SK-N-MC (cell line): ENCODE results near the gene C13orf46.

Experiments
- DNase-seq: peaks from one replicate; pipeline ENCODE4 v3.0.0-alpha.2; 2011; ENCODE audit warnings: low read depth, low spot score
- H3K27ac ChIP-seq: fragments of 200-600 bp; sonication (generic); 2 replicates; pipeline ENCODE4 v1.5.1; 2016; ENCODE audit warnings: mixed run types
- H3K36me3 ChIP-seq: fragments of 200-600 bp; sonication (generic); 2 replicates; pipeline ENCODE4 v1.6.1; 2017; ENCODE audit warnings: antibody characterized with exemption, low read length, mixed read lengths; ENCODE audit not compliant: insufficient read depth
- H3K4me3 ChIP-seq: fragments of 200-600 bp; sonication (generic); 2 replicates; pipeline ENCODE4 v1.5.1; 2016
- H3K9ac ChIP-seq: fragments of 200-600 bp; sonication (generic); 2 replicates; pipeline ENCODE4 v1.8.0; 2017; ENCODE audit warnings: mixed run types, mixed read lengths; ENCODE audit not compliant: insufficient read length
- H3K9me3 ChIP-seq: fragments of 200-600 bp; sonication (generic); 2 replicates; pipeline ENCODE4 v1.6.1; 2017; ENCODE audit warnings: low read depth, mild to moderate bottlenecking, antibody characterized with exemption, low read length, moderate library complexity, mixed read lengths
- EZH2 ChIP-seq: fragments of 200-600 bp; sonication (generic); IDR thresholded peaks from one replicate; pipeline ENCODE4 v1.6.1; 2017; ENCODE audit warnings: antibody characterized with exemption
- FOXP2 ChIP-seq: optimal IDR thresholded peaks from 2 replicates; pipeline ENCODE3; 2011; ENCODE audit warnings: mild to moderate bottlenecking, moderate library complexity; ENCODE audit not compliant: insufficient read depth; ENCODE audit errors: extremely low read length, control extremely low read depth
- POLR2AphosphoS5 ChIP-seq: IDR thresholded peaks from 2 replicates; pipeline ENCODE4 v1.6.1; 2012; ENCODE audit warnings: mild to moderate bottlenecking, low read depth, low read length, borderline replicate concordance

Gene C13orf46

DNA sequence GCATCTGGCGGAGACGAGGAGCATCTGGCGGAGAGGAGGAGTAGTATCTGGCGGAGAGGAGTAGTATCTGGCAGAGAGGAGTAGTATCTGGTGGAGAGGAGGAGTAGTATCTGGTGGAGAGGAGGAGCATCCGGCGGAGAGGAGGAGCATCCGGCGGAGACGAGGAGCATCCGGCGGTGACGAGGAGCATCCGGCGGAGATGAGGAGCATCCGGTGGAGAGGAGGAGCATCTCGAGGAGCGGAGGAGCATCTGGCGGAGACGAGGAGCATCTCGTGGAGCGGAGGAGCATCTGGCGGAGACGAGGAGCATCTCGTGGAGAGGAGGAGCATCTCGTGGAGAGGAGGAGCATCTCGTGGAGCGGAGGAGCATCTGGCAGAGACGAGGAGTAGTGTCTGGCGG lies 18.6 kb downstream of the C13orf46 start:
- TF ChIP-seq FOXP2 (no peak), EZH2 (no peak), POLR2AphosphoS5 (no peak)
- H3K9ac ChIP-seq, result no peak overlapping the region
- DNase-seq, result no peak
- no peaks in the 10 kb centered on the region for H3K36me3 ChIP-seq
- no peak overlapping the region for H3K27ac ChIP-seq
- H3K9me3 ChIP-seq, result no peaks in the 10 kb centered on the region
- no peak overlapping the region for H3K4me3 ChIP-seq

DNA sequence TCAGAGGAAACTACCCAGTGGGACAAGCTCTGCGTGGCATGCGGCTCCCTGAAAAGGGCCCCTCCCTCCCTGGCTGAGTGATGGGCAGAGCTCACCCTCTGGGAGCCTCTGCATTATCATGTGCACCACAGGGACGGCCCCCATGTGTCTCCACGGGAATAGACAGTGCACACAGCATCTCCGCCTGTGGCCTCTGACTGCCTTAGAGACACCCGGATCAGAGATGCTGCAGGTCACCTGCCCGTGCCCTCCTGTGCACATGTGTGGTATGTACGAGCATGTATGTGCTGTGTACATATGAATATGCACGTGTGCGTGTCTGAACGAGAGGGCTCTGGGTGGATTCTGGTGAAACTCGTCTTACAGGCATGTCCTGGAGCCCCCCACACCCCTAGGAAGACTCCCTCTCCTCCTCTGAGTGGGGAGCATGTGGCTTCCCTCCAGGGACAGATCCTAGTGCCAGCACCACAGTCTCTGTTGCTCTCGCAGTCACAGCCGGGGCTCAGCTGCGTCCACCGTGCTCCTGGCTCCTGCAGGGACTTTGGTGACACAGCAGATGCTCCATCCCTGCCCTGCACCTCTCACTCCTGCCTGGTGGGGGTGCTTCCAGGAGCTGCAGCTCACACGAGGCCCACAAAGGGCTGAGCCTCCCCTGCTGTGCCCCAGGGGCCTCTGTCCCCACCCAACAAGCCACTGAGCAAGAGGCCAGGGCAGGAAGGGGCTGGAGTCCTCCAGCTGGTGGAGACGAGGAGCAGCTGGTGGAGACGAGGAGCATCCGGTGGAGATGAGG lies 19.6 kb downstream of the C13orf46 start:
- H3K36me3 ChIP-seq, result no peaks in the 10 kb centered on the region
- H3K27ac ChIP-seq, result no peak overlapping the region
- H3K4me3 ChIP-seq, result no peak overlapping the region
- TF ChIP-seq POLR2AphosphoS5 (no peak), EZH2 (no peak), FOXP2 (no peak)
- no peak overlapping the region for H3K9ac ChIP-seq
- no peak for DNase-seq
- H3K9me3 ChIP-seq, result no peaks in the 10 kb centered on the region

DNA sequence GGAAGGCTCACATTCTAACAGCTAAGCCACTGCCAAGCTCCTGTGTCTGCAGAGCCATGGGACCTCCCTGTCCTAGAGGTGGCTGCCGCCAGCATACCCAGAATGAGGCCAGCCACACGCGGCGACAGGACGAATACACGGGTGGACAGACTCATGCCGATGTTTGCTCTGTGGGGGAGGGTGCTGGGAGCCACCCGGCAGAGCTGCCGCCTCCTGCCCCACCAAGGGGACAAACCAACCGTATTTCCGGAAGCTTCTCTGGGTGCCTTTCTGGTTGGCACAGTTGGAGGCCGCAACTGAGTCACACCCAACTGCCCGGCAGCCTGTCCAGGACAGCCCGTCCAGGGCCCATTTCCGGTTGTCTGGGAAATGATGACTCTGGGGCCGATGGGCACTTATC lies 20.3 kb downstream of the C13orf46 start:
- no peak overlapping the region for H3K27ac ChIP-seq
- DNase-seq, result no peak
- no peak overlapping the region for H3K4me3 ChIP-seq
- no peaks in the 10 kb centered on the region for H3K36me3 ChIP-seq
- no peaks in the 10 kb centered on the region for H3K9me3 ChIP-seq
- no peak overlapping the region for H3K9ac ChIP-seq
- no peak for TF ChIP-seq FOXP2
- TF ChIP-seq POLR2AphosphoS5, result no peak

DNA sequence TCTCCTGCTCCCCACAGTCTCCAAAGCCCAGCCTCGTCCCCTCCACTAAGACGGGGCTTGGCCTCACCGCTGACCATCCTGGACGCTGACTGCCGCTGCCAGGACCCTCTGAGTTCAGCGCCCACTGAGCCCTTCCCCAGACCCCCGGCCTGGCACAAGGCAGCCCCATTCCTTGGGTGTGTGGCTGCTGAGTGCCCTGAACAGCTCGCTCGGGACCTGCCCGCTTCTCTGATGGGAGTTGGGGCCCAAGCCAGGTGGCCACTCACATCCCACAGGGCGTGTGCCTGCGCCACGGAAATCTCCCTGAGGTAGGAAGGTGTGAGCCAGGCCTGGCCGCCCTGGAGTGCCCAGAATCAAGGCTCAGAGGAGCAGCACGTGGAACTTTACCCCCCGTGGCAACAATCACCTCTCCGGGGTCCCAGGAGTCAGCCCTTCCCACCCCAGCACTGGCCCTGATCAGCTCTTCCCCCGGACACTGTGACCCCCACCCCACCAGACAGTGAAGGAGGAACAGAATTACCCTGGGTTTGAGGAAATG lies 20.8 kb downstream of the C13orf46 start:
- H3K27ac ChIP-seq, result no peak overlapping the region
- TF ChIP-seq POLR2AphosphoS5 (no peak), FOXP2 (no peak), EZH2 (no peak)

DNA sequence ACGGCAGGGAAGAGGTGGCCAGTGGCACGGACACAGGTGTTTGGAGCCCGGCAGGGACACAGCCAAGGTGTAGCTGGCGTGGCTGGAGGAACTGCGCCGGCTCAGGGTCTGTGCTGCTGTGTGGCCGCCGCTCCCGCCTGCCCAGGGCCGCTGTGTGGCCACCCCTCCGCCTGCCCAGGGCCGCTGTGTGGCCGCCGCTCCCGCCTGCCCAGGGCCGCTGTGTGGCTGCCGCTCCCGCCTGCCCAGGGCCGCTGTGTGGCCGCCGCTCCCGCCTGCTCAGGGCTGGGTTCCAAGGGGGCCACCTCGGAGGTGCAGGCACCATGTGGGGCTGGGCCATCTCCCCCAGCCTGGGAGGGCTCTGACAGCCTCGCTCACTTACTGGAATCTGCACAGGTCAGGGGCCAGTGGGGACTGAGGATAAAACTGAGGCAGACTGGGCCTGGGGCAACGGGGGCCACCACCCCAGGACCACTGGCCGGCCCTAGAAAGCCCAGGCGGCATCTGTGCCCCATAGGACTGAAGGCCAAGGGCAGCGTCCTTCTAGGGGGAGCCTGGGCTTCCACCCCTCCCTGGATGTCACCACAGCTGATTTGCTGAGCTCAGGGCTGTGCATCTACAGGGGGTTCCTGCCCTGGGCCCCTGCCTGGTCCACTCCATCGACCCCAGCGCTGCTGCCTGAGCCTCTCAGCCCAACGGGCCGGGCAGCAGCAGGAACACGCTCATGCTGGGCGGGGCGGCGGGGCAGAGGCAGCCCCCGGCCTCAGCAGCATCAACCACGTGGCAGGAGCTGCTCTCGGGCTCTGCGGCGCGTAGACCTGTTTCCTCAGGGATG lies 21.5 kb downstream of the C13orf46 start:
- DNase-seq, result no peak

More for the DNA sequence above, 20.8 kb downstream of the C13orf46 start:
- H3K9me3 ChIP-seq, result no peaks in the 10 kb centered on the region
- DNase-seq, result no peak
- H3K36me3 ChIP-seq, result no peaks in the 10 kb centered on the region
- no peak overlapping the region for H3K4me3 ChIP-seq
- no peak overlapping the region for H3K9ac ChIP-seq

DNA sequence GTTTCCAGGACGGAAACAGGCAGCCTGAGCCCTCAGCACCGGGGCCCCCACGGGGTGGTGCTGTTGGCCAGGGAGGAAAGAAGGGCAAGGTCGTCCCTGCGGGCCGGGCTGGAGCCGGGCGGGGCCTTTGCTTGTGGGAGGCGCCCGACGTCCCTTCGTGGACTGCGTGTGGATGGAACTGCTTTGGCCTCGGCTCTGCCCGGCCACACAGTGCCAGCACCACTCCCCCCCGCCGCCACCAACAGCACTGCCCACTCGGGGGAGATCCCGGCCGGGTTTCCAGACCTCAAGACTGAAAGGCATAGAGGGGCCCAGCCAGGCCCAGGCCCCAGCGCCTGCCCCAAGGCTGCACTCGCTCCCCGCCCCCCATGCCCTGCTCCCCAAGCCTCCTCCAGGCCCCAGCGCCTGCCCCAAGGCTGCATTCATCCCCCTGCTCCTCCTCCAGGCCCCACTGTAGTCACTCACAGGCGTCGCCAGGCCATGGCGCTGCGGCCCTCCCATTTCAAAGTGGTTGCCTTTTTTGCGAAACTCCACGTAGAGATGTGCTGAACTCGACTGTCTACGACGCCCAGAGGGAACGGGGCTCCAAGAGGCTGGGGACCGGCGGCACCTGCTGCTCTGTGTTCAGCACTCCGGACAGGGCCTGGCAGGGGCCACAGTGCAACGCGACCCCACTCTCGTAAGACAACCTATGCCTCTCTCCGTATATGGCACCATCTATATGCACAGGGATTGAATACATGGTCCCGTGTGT lies 22.5 kb downstream of the C13orf46 start:
- no peak for DNase-seq

More for the DNA sequence above, 21.5 kb downstream of the C13orf46 start:
- Histone ChIP-seq H3K36me3 (no peaks in the 10 kb centered on the region), H3K27ac (no peak overlapping the region), H3K9ac (no peak overlapping the region), H3K4me3 (no peak overlapping the region), H3K9me3 (no peaks in the 10 kb centered on the region)
- TF ChIP-seq POLR2AphosphoS5 (no peak), EZH2 (no peak), FOXP2 (no peak)

DNA sequence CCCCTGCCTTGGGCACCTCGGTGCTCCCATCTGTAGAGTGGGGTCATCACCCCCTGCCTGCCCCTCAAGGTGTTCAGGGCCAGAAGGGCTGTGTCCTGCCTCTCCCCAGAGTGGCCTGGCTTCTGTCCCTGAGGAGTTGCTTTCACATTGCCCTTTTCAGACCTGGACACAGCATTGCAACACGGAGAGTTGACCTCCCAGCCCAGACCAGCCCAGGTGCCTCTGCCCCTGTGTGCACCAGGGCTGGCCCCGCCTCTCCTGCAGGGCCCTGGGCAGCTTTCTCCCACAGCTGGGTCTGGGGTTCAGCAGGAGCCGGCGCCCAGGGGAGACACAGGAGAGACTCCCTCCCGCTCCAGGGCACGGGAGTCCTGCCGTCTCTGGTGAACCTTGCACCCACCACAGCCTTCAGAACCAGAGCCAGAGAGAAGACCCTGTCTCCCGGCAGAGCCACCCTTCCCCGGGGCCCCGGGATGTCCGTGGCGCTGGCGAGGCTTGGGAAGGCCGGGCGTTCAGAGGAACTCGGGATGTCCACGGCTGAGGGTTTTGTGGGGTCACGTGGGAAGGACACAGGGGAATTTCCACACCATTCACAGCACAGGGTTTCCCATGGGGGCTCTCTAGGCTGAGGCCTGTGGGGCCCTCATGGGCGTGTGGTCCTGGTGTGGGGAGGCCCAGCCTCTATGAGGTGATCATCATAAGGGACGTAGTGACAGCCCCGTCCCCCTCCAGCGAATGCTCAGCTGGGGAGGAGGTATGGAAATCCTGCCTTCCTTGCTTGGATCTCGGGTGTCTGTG lies 23.2 kb downstream of the C13orf46 start:
- DNase-seq, result no peak
- Histone ChIP-seq H3K27ac (no peak overlapping the region), H3K9ac (no peak overlapping the region), H3K36me3 (no peaks in the 10 kb centered on the region), H3K9me3 (no peaks in the 10 kb centered on the region), H3K4me3 (no peak overlapping the region)
- TF ChIP-seq POLR2AphosphoS5 (no peak), EZH2 (no peak), FOXP2 (no peak)

More for the DNA sequence above, 22.5 kb downstream of the C13orf46 start:
- H3K27ac ChIP-seq, result no peak overlapping the region
- H3K36me3 ChIP-seq, result no peaks in the 10 kb centered on the region
- TF ChIP-seq POLR2AphosphoS5 (no peak), EZH2 (no peak), FOXP2 (no peak)
- H3K9me3 ChIP-seq, result no peaks in the 10 kb centered on the region
- no peak overlapping the region for H3K4me3 ChIP-seq
- H3K9ac ChIP-seq, result no peak overlapping the region

DNA sequence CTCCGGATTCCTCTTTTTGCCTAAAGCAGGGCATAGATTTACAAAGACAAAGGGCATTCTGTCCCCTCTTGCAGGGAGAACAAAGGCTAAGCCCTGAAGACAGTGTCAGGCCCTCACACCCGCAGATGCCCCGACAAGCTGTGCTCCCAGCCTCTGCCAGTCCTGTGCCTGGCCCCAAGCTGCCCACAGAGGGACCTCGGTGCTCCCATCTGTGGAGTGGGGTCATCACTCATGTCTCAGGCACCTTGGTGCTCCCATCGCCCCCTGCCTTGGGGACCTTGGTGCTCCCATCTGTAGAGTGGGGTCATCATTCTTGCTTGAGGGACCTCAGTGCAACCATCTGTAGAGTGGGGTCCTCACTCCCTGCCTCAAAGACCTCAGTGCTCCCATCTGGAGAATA lies 24.3 kb downstream of the C13orf46 start:
- no peak overlapping the region for H3K4me3 ChIP-seq
- no peak for DNase-seq
- no peaks in the 10 kb centered on the region for H3K9me3 ChIP-seq
- H3K9ac ChIP-seq, result no peak overlapping the region
- TF ChIP-seq FOXP2, result no peak
- H3K36me3 ChIP-seq, result no peaks in the 10 kb centered on the region
- H3K27ac ChIP-seq, result no peak overlapping the region
